HEK293 (cell line): ENCODE results near the gene KANK4.

Source experiments
- CTCF ChIA-PET: fragments of 350-600 bp; formaldehyde crosslinking; extraction: SDS; loops from one replicate; lab custom pipeline; 2021; ENCODE audit warnings: antibody characterized with exemption; lab: Yijun Ruan, JAX
- POLR2A ChIA-PET: fragments of 300-600 bp; formaldehyde crosslinking; extraction: SDS; loops from one replicate; lab custom pipeline; 2020; ENCODE audit warnings: antibody characterized with exemption, inconsistent platforms; lab: Yijun Ruan, JAX
- H3K27ac ChIP-seq: fragments of 200-500 bp; sonication (Bioruptor generic); 2 replicates; pipeline ENCODE4 v1.5.1; 2014; ENCODE audit warnings: low read depth, low read length, control low read depth, inconsistent platforms; ENCODE audit errors: extremely low read depth
- H3K36me3 ChIP-seq, 2 experiments: fragments of 200-500 bp in 1 of 2; sonication (Bioruptor generic) in 1 of 2; 1 replicate in 1 of 2; 2 replicates in 1 of 2; pipeline ENCODE4 v1.5.1; 2014 to 2017; ENCODE audit warnings: inconsistent platforms in 2 of 2, low read length in 2 of 2; ENCODE audit not compliant: control insufficient read depth in 2 of 2, insufficient read depth in 1 of 2
- H3K4me1 ChIP-seq: fragments of 200-500 bp; sonication (Bioruptor generic); 2 replicates; pipeline ENCODE4 v1.5.1; 2014; ENCODE audit warnings: mild to moderate bottlenecking, low read length, inconsistent platforms; ENCODE audit not compliant: control insufficient read depth, insufficient read depth
- H3K4me3 ChIP-seq: 2 replicates; pipeline ENCODE4 v1.5.1; 2011; ENCODE audit warnings: low read depth, mild to moderate bottlenecking, control low read depth, low read length, moderate library complexity
- H3K9me3 ChIP-seq: fragments of 200-500 bp; sonication (Bioruptor generic); 2 replicates; pipeline ENCODE4 v1.5.1; 2014; ENCODE audit warnings: low read depth, low read length, inconsistent platforms; ENCODE audit not compliant: control insufficient read depth, insufficient read depth
- HOXA7 ChIP-seq: sonication (generic); formaldehyde crosslinking; IDR thresholded peaks from 2 replicates; pipeline ENCODE4 v1.8.1; 2022; ENCODE audit warnings: missing genetic modification reagents, borderline replicate concordance
- KLF10 ChIP-seq: fragments of 450-650 bp; IDR thresholded peaks from 2 replicates; pipeline ENCODE4 v1.5.1; 2018; ENCODE audit warnings: missing biosample characterization, mild to moderate bottlenecking, missing genetic modification characterization
- KLF16 ChIP-seq: fragments of 450-650 bp; formaldehyde crosslinking; IDR thresholded peaks from 2 replicates; pipeline ENCODE4 v1.5.1; 2017; ENCODE audit warnings: missing biosample characterization, missing genetic modification characterization
- MYNN ChIP-seq: fragments of 450-650 bp; formaldehyde crosslinking; IDR thresholded peaks from 2 replicates; pipeline ENCODE4 v1.5.1; 2016; ENCODE audit warnings: missing biosample characterization, missing genetic modification characterization, borderline replicate concordance
- SETDB1 ChIP-seq: IDR thresholded peaks from one replicate; pipeline ENCODE4 v1.6.1; 2017; ENCODE audit warnings: mild to moderate bottlenecking, low read length, moderate library complexity, mixed read lengths; ENCODE audit not compliant: insufficient read length
- TRIM28 ChIP-seq: IDR thresholded peaks from 2 replicates; pipeline ENCODE4 v1.6.1; 2011; ENCODE audit warnings: low read length, control low read depth, borderline replicate concordance
- ZNF157 ChIP-seq: fragments of 450-650 bp; formaldehyde crosslinking; IDR thresholded peaks from 2 replicates; pipeline ENCODE4 v1.5.1; 2016; ENCODE audit warnings: missing biosample characterization, missing genetic modification characterization
- ZNF169 ChIP-seq: fragments of 450-650 bp; formaldehyde crosslinking; IDR thresholded peaks from 2 replicates; pipeline ENCODE4 v1.5.1; 2016; ENCODE audit warnings: missing biosample characterization, missing genetic modification characterization
- ZNF239 ChIP-seq: fragments of 450-650 bp; formaldehyde crosslinking; IDR thresholded peaks from 2 replicates; pipeline ENCODE4 v1.5.1; 2016; ENCODE audit warnings: missing biosample characterization, missing genetic modification characterization
- ZNF24 ChIP-seq: fragments of 450-650 bp; formaldehyde crosslinking; IDR thresholded peaks from 2 replicates; pipeline ENCODE4 v1.5.1; 2016; ENCODE audit warnings: missing biosample characterization, missing genetic modification characterization
- ZNF324 ChIP-seq: fragments of 450-650 bp; formaldehyde crosslinking; IDR thresholded peaks from 2 replicates; pipeline ENCODE4 v1.5.1; 2016; ENCODE audit warnings: missing biosample characterization, missing genetic modification characterization
- ZNF473 ChIP-seq: fragments of 450-650 bp; formaldehyde crosslinking; IDR thresholded peaks from 2 replicates; pipeline ENCODE4 v1.5.1; 2017; ENCODE audit warnings: missing biosample characterization, missing genetic modification characterization
- ZNF585B ChIP-seq: fragments of 450-650 bp; formaldehyde crosslinking; IDR thresholded peaks from 2 replicates; pipeline ENCODE4 v1.5.1; 2016; ENCODE audit warnings: missing biosample characterization, missing genetic modification characterization
- ZNF596 ChIP-seq: fragments of 450-650 bp; IDR thresholded peaks from 2 replicates; pipeline ENCODE4 v1.5.0; 2018; ENCODE audit warnings: missing biosample characterization, mild to moderate bottlenecking, missing genetic modification characterization, moderate library complexity
- ZNF610 ChIP-seq: fragments of 450-650 bp; formaldehyde crosslinking; IDR thresholded peaks from 2 replicates; pipeline ENCODE4 v1.5.1; 2016; ENCODE audit warnings: missing biosample characterization, missing genetic modification characterization, borderline replicate concordance
- ZNF785 ChIP-seq: fragments of 450-650 bp; formaldehyde crosslinking; IDR thresholded peaks from 2 replicates; pipeline ENCODE4 v1.5.1; 2016; ENCODE audit warnings: missing biosample characterization, missing genetic modification characterization
- TF ChIP-seq, protein P1 (sequence below): fragments of 450-650 bp; formaldehyde crosslinking; IDR thresholded peaks from 2 replicates; pipeline ENCODE4 v1.5.1; 2016; ENCODE audit warnings: missing biosample characterization, missing genetic modification characterization
- TF ChIP-seq, protein P2 (sequence below): fragments of 450-650 bp; formaldehyde crosslinking; IDR thresholded peaks from 2 replicates; pipeline ENCODE4 v1.5.1; 2016; ENCODE audit warnings: missing biosample characterization, missing genetic modification characterization
- TF ChIP-seq, protein P3 (sequence below): fragments of 450-650 bp; formaldehyde crosslinking; IDR thresholded peaks from 2 replicates; pipeline ENCODE4 v1.5.1; 2016; ENCODE audit warnings: missing biosample characterization, missing genetic modification characterization
- TF ChIP-seq, protein P4 (sequence below): fragments of 450-650 bp; formaldehyde crosslinking; IDR thresholded peaks from 2 replicates; pipeline ENCODE4 v1.5.1; 2016; ENCODE audit warnings: missing biosample characterization, missing genetic modification characterization
- TF ChIP-seq, protein P5 (sequence below): fragments of 450-650 bp; formaldehyde crosslinking; IDR thresholded peaks from 2 replicates; pipeline ENCODE4 v1.5.1; 2016; ENCODE audit warnings: missing biosample characterization, missing genetic modification characterization

The KANK4 gene

DNA sequence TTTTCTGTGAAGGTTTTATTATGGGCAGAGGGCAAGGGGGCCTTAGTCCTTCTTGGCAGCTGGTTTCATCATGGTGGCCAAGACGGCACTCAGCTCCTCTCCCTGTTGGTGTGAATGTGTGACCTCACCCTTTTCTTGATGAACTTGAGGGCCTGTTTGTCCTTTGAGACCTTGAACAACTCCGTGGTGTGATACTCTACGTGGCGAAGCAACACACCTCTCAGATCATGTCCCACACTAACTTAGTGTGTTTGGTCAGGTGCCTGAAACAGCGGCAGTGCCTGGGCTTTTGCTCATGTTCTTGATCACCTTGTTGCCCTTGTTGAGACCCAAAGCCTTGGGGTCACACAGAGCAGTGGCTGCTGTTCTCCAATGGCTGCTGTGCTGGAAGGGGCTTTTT lies 111.1 kb downstream of the KANK4 start:
- no peak overlapping the region for H3K4me3 ChIP-seq
- no peak for TF ChIP-seq ZNF473
- no peak for TF ChIP-seq ZNF596 (tag by site-specific recombination)
- no peak for TF ChIP-seq ZNF785
- no peak for TF ChIP-seq HOXA7 (CRISPR knock-in tag)
- no peak for TF ChIP-seq MYNN (tag by site-specific recombination)
- TF ChIP-seq KLF16 (tag by site-specific recombination), result no peak
- TF ChIP-seq ZNF169 (tag by site-specific recombination), result no peak
- TF ChIP-seq, protein P1, sequence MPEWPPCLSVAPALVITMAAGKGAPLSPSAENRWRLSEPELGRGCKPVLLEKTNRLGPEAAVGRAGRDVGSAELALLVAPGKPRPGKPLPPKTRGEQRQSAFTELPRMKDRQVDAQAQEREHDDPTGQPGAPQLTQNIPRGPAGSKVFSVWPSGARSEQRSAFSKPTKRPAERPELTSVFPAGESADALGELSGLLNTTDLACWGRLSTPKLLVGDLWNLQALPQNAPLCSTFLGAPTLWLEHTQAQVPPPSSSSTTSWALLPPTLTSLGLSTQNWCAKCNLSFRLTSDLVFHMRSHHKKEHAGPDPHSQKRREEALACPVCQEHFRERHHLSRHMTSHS (tag by site-specific recombination), result no peak
- TF ChIP-seq ZNF239 (tag by site-specific recombination), result no peak
- TF ChIP-seq ZNF324 (tag by site-specific recombination), result no peak
- no peak for TF ChIP-seq KLF10
- no peak for TF ChIP-seq ZNF24 (tag by site-specific recombination)
- TF ChIP-seq, protein P2, sequence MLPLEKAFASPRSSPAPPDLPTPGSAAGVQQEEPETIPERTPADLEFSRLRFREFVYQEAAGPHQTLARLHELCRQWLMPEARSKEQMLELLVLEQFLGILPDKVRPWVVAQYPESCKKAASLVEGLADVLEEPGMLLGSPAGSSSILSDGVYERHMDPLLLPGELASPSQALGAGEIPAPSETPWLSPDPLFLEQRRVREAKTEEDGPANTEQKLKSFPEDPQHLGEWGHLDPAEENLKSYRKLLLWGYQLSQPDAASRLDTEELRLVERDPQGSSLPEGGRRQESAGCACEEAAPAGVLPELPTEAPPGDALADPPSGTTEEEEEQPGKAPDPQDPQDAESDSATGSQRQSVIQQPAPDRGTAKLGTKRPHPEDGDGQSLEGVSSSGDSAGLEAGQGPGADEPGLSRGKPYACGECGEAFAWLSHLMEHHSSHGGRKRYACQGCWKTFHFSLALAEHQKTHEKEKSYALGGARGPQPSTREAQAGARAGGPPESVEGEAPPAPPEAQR (tag by site-specific recombination), result no peak
- TF ChIP-seq ZNF157, result no peak
- TF ChIP-seq, protein P3, sequence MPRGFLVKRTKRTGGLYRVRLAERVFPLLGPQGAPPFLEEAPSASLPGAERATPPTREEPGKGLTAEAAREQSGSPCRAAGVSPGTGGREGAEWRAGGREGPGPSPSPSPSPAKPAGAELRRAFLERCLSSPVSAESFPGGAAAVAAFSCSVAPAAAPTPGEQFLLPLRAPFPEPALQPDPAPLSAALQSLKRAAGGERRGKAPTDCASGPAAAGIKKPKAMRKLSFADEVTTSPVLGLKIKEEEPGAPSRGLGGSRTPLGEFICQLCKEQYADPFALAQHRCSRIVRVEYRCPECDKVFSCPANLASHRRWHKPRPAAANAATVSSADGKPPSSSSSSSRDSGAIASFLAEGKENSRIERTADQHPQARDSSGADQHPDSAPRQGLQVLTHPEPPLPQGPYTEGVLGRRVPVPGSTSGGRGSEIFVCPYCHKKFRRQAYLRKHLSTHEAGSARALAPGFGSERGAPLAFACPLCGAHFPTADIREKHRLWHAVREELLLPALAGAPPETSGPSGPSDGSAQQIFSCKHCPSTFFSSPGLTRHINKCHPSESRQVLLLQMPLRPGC (tag by site-specific recombination), result no peak
- no peaks in the 10 kb centered on the region for H3K4me1 ChIP-seq
- CTCF ChIA-PET, result no interaction called here
- H3K36me3 ChIP-seq, result no peaks in the 10 kb centered on the region
- H3K9me3 ChIP-seq, result no peaks in the 10 kb centered on the region; the same call in 1 of the 2 replicates
- H3K27ac ChIP-seq, result no peak overlapping the region
- POLR2A ChIA-PET, result no interaction called here

DNA sequence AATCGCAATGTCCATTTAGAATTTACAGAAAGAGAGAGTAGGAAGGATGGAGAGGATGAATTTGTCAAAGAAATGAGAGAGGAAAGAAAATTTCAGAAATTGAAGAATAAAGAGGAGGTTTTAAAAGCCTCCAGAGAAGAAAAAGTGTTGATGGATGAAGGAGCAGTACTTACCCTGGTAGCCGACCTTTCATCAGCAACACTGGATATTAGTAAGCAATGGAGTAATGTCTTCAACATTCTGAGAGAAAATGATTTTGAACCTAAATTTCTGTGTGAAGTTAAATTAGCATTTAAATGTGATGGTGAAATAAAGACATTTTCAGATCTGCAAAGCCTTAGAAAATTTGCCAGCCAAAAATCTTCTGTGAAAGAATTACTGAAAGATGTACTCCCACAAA lies 112.0 kb downstream of the KANK4 start:
- CTCF ChIA-PET, result interaction anchor here (0.7 kb wide), 1 partner anchor 22 kb away, joined by 3 read pairs; no protein-coding TSS in a partner anchor
- Histone ChIP-seq H3K27ac (no peak overlapping the region), H3K4me3 (no peak overlapping the region), H3K4me1 (no peaks in the 10 kb centered on the region), H3K9me3 (no peaks in the 10 kb centered on the region; the same call in 1 of the 2 replicates), H3K36me3 (no peaks in the 10 kb centered on the region)
- POLR2A ChIA-PET, result no interaction called here
- TF ChIP-seq, protein P1 (tag by site-specific recombination), result no peak
- TF ChIP-seq, protein P4, sequence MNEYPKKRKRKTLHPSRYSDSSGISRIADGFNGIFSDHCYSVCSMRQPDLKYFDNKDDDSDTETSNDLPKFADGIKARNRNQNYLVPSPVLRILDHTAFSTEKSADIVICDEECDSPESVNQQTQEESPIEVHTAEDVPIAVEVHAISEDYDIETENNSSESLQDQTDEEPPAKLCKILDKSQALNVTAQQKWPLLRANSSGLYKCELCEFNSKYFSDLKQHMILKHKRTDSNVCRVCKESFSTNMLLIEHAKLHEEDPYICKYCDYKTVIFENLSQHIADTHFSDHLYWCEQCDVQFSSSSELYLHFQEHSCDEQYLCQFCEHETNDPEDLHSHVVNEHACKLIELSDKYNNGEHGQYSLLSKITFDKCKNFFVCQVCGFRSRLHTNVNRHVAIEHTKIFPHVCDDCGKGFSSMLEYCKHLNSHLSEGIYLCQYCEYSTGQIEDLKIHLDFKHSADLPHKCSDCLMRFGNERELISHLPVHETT, result no peak
- TF ChIP-seq TRIM28 (peak; percentile 58; the same call in 1 of the 2 replicates), ZNF610 (tag by site-specific recombination) (0 out of 2 replicates have a peak, but pooled peaks have one; percentile 18), SETDB1 (peak; percentile 69), ZNF585B (tag by site-specific recombination) (no peak)
- TF ChIP-seq, protein P5, sequence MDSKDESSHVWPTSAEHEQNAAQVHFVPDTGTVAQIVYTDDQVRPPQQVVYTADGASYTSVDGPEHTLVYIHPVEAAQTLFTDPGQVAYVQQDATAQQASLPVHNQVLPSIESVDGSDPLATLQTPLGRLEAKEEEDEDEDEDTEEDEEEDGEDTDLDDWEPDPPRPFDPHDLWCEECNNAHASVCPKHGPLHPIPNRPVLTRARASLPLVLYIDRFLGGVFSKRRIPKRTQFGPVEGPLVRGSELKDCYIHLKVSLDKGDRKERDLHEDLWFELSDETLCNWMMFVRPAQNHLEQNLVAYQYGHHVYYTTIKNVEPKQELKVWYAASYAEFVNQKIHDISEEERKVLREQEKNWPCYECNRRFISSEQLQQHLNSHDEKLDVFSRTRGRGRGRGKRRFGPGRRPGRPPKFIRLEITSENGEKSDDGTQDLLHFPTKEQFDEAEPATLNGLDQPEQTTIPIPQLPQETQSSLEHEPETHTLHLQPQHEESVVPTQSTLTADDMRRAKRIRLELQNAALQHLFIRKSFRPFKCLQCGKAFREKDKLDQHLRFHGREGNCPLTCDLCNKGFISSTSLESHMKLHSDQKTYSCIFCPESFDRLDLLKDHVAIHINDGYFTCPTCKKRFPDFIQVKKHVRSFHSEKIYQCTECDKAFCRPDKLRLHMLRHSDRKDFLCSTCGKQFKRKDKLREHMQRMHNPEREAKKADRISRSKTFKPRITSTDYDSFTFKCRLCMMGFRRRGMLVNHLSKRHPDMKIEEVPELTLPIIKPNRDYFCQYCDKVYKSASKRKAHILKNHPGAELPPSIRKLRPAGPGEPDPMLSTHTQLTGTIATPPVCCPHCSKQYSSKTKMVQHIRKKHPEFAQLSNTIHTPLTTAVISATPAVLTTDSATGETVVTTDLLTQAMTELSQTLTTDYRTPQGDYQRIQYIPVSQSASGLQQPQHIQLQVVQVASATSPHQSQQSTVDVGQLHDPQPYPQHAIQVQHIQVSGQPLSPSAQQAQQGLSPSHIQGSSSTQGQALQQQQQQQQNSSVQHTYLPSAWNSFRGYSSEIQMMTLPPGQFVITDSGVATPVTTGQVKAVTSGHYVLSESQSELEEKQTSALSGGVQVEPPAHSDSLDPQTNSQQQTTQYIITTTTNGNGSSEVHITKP, result no peak
